ENCODE measurements around the gene ZACN.

DNA sequence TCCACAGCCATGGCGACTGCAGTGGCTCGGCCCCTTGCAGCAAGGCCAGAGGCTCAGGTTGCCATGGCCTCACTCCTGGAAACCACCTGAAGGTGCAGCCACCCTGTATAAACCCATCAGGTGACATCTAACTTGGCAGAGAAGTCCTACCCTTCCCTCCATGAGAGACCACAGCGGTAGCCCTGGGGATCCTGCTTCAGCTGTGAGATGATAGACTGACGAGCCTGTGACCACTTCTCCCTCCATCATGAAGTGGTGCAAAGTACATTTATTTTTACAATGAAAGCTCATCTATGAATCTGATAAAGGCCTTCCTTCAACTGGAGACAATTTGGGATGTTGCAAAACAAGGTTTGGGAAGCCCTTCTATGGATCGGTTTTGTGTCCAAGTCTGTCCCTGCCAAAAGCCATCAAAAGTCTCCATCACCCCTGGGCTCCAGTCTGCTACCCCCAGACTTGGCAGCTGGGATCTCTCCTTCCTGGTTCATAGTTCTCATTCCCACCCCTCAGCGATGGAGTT, 1.8 kb downstream of the ZACN start:
- TF ChIP-seq, protein P1, sequence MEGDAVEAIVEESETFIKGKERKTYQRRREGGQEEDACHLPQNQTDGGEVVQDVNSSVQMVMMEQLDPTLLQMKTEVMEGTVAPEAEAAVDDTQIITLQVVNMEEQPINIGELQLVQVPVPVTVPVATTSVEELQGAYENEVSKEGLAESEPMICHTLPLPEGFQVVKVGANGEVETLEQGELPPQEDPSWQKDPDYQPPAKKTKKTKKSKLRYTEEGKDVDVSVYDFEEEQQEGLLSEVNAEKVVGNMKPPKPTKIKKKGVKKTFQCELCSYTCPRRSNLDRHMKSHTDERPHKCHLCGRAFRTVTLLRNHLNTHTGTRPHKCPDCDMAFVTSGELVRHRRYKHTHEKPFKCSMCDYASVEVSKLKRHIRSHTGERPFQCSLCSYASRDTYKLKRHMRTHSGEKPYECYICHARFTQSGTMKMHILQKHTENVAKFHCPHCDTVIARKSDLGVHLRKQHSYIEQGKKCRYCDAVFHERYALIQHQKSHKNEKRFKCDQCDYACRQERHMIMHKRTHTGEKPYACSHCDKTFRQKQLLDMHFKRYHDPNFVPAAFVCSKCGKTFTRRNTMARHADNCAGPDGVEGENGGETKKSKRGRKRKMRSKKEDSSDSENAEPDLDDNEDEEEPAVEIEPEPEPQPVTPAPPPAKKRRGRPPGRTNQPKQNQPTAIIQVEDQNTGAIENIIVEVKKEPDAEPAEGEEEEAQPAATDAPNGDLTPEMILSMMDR (IDR thresholded peaks at IDR 0.05), result no peak
- TF ChIP-seq POLR2A (IDR thresholded peaks at IDR 0.05), result no peak

Measured in vagina (tissue), 2 donors.